ENCODE results near the gene FAAP20. TPM values are rescaled to one million over a fixed set of nuclear protein-coding genes. Genes with fewer than 3 reads are reported as not detected.

The FAAP20 gene
- total RNA-seq, 2 experiments from 2014 or later = 61.3 to 66.2 TPM

- ChIA-PET CTCF (interaction anchor here (0.6 kb wide), 1 partner anchor 27 kb away, joined by 3 read pairs; no protein-coding TSS in a partner anchor), POLR2A (no interaction called here)
- Mint-ChIP-seq H3K27ac (peak overlapping the region; percentile 9), H3K36me3 (ENCODE audit: low read depth) (no peaks in the 10 kb centered on the region), H3K4me1 (peaks cover 6% of the 10 kb centered on the region), H3K4me3 (no peak overlapping the region), H3K27me3 (no peaks in the 10 kb centered on the region), H3K9me3 (peaks cover 4% of the 10 kb centered on the region)
- no peak for DNase-seq
These were observed 33.9 kb downstream of the FAAP20 start for GRCh38 chr1:2160451-2161300.

- Mint-ChIP-seq H3K9me3 (peaks cover 7% of the 10 kb centered on the region), H3K27me3 (no peaks in the 10 kb centered on the region), H3K36me3 (ENCODE audit: low read depth) (peaks cover 2% of the 10 kb centered on the region), H3K4me3 (no peak overlapping the region), H3K27ac (no peak overlapping the region), H3K4me1 (peaks cover 6% of the 10 kb centered on the region)
- no peak for DNase-seq
- POLR2A ChIA-PET = no interaction called here
- CTCF ChIA-PET = interaction anchor here (1.1 to 1.2 kb wide), 2 partner anchors 16 to 33 kb away, joined by 3 to 4 read pairs; no protein-coding TSS in a partner anchor
These were observed 35.4 kb downstream of the FAAP20 start for GRCh38 chr1:2159124-2159523.

GRCh38 chr1:2158272-2158671, 36.3 kb downstream of the FAAP20 start:
- H3K27me3 Mint-ChIP-seq = no peaks in the 10 kb centered on the region
- POLR2A ChIA-PET = no interaction called here
- no peak overlapping the region for H3K27ac Mint-ChIP-seq

GRCh38 chr1:2157856-2158255, 36.7 kb downstream of the FAAP20 start:
- peaks cover 2% of the 10 kb centered on the region for H3K36me3 Mint-ChIP-seq (ENCODE audit: low read depth)
- peaks cover 7% of the 10 kb centered on the region for H3K9me3 Mint-ChIP-seq
- no peak overlapping the region for H3K4me3 Mint-ChIP-seq
- no peak overlapping the region for H3K27ac Mint-ChIP-seq
- DNase-seq = no peak
- H3K4me1 Mint-ChIP-seq = peaks cover 7% of the 10 kb centered on the region
- POLR2A ChIA-PET = no interaction called here
- CTCF ChIA-PET = no interaction called here
- no peaks in the 10 kb centered on the region for H3K27me3 Mint-ChIP-seq

More at GRCh38 chr1:2158272-2158671, 36.3 kb downstream of the FAAP20 start:
- no peak for DNase-seq
- Mint-ChIP-seq H3K4me3 (no peak overlapping the region), H3K36me3 (ENCODE audit: low read depth) (peaks cover 2% of the 10 kb centered on the region), H3K9me3 (peaks cover 7% of the 10 kb centered on the region), H3K4me1 (peaks cover 6% of the 10 kb centered on the region)
- CTCF ChIA-PET = no interaction called here

GRCh38 chr1:2156866-2157265, 37.7 kb downstream of the FAAP20 start:
- Mint-ChIP-seq H3K27me3 (no peaks in the 10 kb centered on the region), H3K4me3 (no peak overlapping the region), H3K4me1 (peaks cover 8% of the 10 kb centered on the region), H3K9me3 (peaks cover 7% of the 10 kb centered on the region), H3K27ac (no peak overlapping the region), H3K36me3 (ENCODE audit: low read depth) (peaks cover 6% of the 10 kb centered on the region)
- DNase-seq = no peak
- ChIA-PET CTCF (interaction anchor here (0.6 to 1.4 kb wide), 4 partner anchors 18 to 214 kb away, joined by 3 read pairs; no protein-coding TSS in a partner anchor), POLR2A (no interaction called here)

GRCh38 chr1:2155788-2156187, 38.8 kb downstream of the FAAP20 start:
- ChIA-PET POLR2A (no interaction called here), CTCF (interaction anchor here (1.4 kb wide), 1 partner anchor 19 kb away, joined by 3 read pairs; no protein-coding TSS in a partner anchor)
- DNase-seq = no peak
- no peaks in the 10 kb centered on the region for H3K27me3 Mint-ChIP-seq
- peaks cover 13% of the 10 kb centered on the region for H3K4me1 Mint-ChIP-seq
- H3K27ac Mint-ChIP-seq = no peak overlapping the region
- H3K4me3 Mint-ChIP-seq = no peak overlapping the region
- peaks cover 6% of the 10 kb centered on the region for H3K36me3 Mint-ChIP-seq (ENCODE audit: low read depth)
- peaks cover 7% of the 10 kb centered on the region for H3K9me3 Mint-ChIP-seq

- CTCF ChIA-PET = interaction anchor here (1.1 to 1.2 kb wide), 2 partner anchors 15 to 226 kb away, joined by 3 read pairs; no protein-coding TSS in a partner anchor
- H3K27me3 Mint-ChIP-seq = no peaks in the 10 kb centered on the region
- H3K4me1 Mint-ChIP-seq = peaks cover 14% of the 10 kb centered on the region
- peaks cover 6% of the 10 kb centered on the region for H3K36me3 Mint-ChIP-seq (ENCODE audit: low read depth)
- DNase-seq = no peak
- POLR2A ChIA-PET = no interaction called here
- H3K27ac Mint-ChIP-seq = no peak overlapping the region
- H3K4me3 Mint-ChIP-seq = no peak overlapping the region
- peaks cover 7% of the 10 kb centered on the region for H3K9me3 Mint-ChIP-seq
These were observed 39.4 kb downstream of the FAAP20 start for GRCh38 chr1:2155147-2155598.

- Mint-ChIP-seq H3K27me3 (no peaks in the 10 kb centered on the region), H3K27ac (no peak overlapping the region), H3K4me3 (no peak overlapping the region), H3K4me1 (peaks cover 14% of the 10 kb centered on the region), H3K9me3 (peaks cover 7% of the 10 kb centered on the region), H3K36me3 (ENCODE audit: low read depth) (peaks cover 6% of the 10 kb centered on the region)
- POLR2A ChIA-PET = no interaction called here
- CTCF ChIA-PET = interaction anchor here (1.1 to 1.2 kb wide), 2 partner anchors 14 to 227 kb away, joined by 3 read pairs; no protein-coding TSS in a partner anchor
- no peak for DNase-seq
These were observed 40.5 kb downstream of the FAAP20 start for GRCh38 chr1:2154022-2154421.

GRCh38 chr1:2152954-2153353, 41.6 kb downstream of the FAAP20 start:
- Mint-ChIP-seq H3K4me3 (no peak overlapping the region), H3K27ac (peak overlapping the region; percentile 63), H3K27me3 (no peaks in the 10 kb centered on the region), H3K4me1 (peaks cover 14% of the 10 kb centered on the region), H3K9me3 (peaks cover 7% of the 10 kb centered on the region), H3K36me3 (ENCODE audit: low read depth) (peaks cover 6% of the 10 kb centered on the region)
- POLR2A ChIA-PET = no interaction called here
- CTCF ChIA-PET = no interaction called here
- no peak for DNase-seq

GRCh38 chr1:2151911-2152310, 42.7 kb downstream of the FAAP20 start:
- ChIA-PET CTCF (interaction anchor here (0.7 to 1.1 kb wide), 3 partner anchors 11 to 263 kb away, joined by 3 read pairs; no protein-coding TSS in a partner anchor), POLR2A (interaction anchor here (0.6 kb wide), 1 partner anchor 153 kb away, joined by 4 read pairs; no protein-coding TSS in a partner anchor)
- Mint-ChIP-seq H3K27ac (no peak overlapping the region), H3K27me3 (no peaks in the 10 kb centered on the region), H3K9me3 (peaks cover 7% of the 10 kb centered on the region), H3K36me3 (ENCODE audit: low read depth) (peaks cover 6% of the 10 kb centered on the region), H3K4me1 (peaks cover 14% of the 10 kb centered on the region), H3K4me3 (no peak overlapping the region)
- DNase-seq = no peak

GRCh38 chr1:2151252-2151651, 43.3 kb downstream of the FAAP20 start:
- CTCF ChIA-PET = interaction anchor here (0.7 to 3.1 kb wide), 4 partner anchors 12 to 264 kb away, joined by 3 to 10 read pairs (median 3); no protein-coding TSS in a partner anchor
- POLR2A ChIA-PET = no interaction called here

GRCh38 chr1:2150801-2151200, 43.8 kb downstream of the FAAP20 start:
- H3K27ac Mint-ChIP-seq = peak overlapping the region; percentile 31
- DNase-seq = no peak
- ChIA-PET POLR2A (no interaction called here), CTCF (interaction anchor here (1.1 to 3.1 kb wide), 3 partner anchors 13 to 164 kb away, joined by 3 to 10 read pairs (median 3); no protein-coding TSS in a partner anchor)
- peaks cover 14% of the 10 kb centered on the region for H3K4me1 Mint-ChIP-seq
- no peak overlapping the region for H3K4me3 Mint-ChIP-seq
- peaks cover 6% of the 10 kb centered on the region for H3K36me3 Mint-ChIP-seq (ENCODE audit: low read depth)
- no peaks in the 10 kb centered on the region for H3K27me3 Mint-ChIP-seq
- H3K9me3 Mint-ChIP-seq = peaks cover 7% of the 10 kb centered on the region

More at GRCh38 chr1:2151252-2151651, 43.3 kb downstream of the FAAP20 start:
- Mint-ChIP-seq H3K36me3 (ENCODE audit: low read depth) (peaks cover 6% of the 10 kb centered on the region), H3K4me3 (no peak overlapping the region), H3K27ac (peak overlapping the region; percentile 31), H3K9me3 (peaks cover 7% of the 10 kb centered on the region), H3K4me1 (peaks cover 14% of the 10 kb centered on the region), H3K27me3 (no peaks in the 10 kb centered on the region)
- DNase-seq = no peak

- Mint-ChIP-seq H3K4me3 (no peak overlapping the region), H3K4me1 (peaks cover 16% of the 10 kb centered on the region), H3K9me3 (no peaks in the 10 kb centered on the region), H3K36me3 (ENCODE audit: low read depth) (peaks cover 4% of the 10 kb centered on the region), H3K27ac (no peak overlapping the region), H3K27me3 (no peaks in the 10 kb centered on the region)
- peak; percentile 82 for DNase-seq
- ChIA-PET POLR2A (no interaction called here), CTCF (interaction anchor here (0.8 to 3.1 kb wide), 3 partner anchors 16 to 46 kb away, joined by 3 to 10 read pairs (median 5); partner anchors contain the start of gene FAAP20)
These were observed 45.9 kb downstream of the FAAP20 start for GRCh38 chr1:2148691-2149090.
